Activated naive CD8-positive, alpha-beta T cell treated with anti-CD3 and anti-CD28 coated beads for 36 hours (primary cell): Measurements from ENCODE around the gene NCSTN. TPM values are rescaled to one million over a fixed set of nuclear protein-coding genes. Genes with fewer than 3 reads are reported as not detected.

Experiments
- DNase-seq: peaks from one replicate; pipeline ENCODE4 v3.0.0; 2021
- H3K27ac Mint-ChIP-seq: one replicate; pipeline ENCODE4 v1.8.0; 2022; ENCODE audit warnings: mild to moderate bottlenecking, moderate library complexity, mixed read lengths
- H3K27me3 Mint-ChIP-seq: one replicate; pipeline ENCODE4 v1.8.0; 2022; ENCODE audit warnings: mild to moderate bottlenecking, mixed read lengths
- H3K36me3 Mint-ChIP-seq: one replicate; pipeline ENCODE4 v1.8.0; 2021; ENCODE audit warnings: mild to moderate bottlenecking, mixed read lengths
- H3K4me1 Mint-ChIP-seq: one replicate; pipeline ENCODE4 v1.8.0; 2021; ENCODE audit warnings: mixed read lengths
- H3K4me3 Mint-ChIP-seq: one replicate; pipeline ENCODE4 v1.8.0; 2022; ENCODE audit warnings: mild to moderate bottlenecking, moderate library complexity, mixed read lengths
- H3K9me3 Mint-ChIP-seq: one replicate; pipeline ENCODE4 v1.8.0; 2022; ENCODE audit warnings: mixed read lengths
- total RNA-seq, 2 experiments: library from RNA; stranded (reverse); gene quantifications; one replicate each; pipeline ENCODE4 v1.2.3, GENCODE V29; 2021

The NCSTN gene
- total RNA-seq, 2 experiments from 2014 or later, result 49.5 to 53.5 TPM

DNA sequence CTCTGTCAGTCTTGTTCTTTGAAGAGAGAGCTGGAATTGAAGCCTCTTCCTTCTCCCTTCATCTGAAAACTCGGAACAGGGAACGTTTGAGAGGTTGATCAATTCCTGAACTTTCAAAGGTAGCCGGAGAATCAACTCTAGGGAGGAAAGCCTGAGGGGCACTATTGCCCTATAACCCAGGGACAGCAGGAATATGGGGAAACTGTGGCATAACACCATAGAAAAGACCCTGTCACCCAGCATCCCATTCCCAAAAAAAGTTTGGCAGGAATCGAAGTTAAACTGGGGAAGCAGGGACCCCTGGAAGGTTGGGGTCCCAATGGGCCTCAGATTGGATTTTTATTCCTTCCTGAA lies 18.6 kb downstream of the NCSTN start:
- H3K27ac Mint-ChIP-seq, result peak overlapping the region; percentile 80
- peaks cover 9% of the 10 kb centered on the region for H3K36me3 Mint-ChIP-seq
- no peaks in the 10 kb centered on the region for H3K4me1 Mint-ChIP-seq
- H3K4me3 Mint-ChIP-seq, result no peak overlapping the region
- H3K27me3 Mint-ChIP-seq, result no peaks in the 10 kb centered on the region
- no peak for DNase-seq
- H3K9me3 Mint-ChIP-seq, result no peaks in the 10 kb centered on the region

DNA sequence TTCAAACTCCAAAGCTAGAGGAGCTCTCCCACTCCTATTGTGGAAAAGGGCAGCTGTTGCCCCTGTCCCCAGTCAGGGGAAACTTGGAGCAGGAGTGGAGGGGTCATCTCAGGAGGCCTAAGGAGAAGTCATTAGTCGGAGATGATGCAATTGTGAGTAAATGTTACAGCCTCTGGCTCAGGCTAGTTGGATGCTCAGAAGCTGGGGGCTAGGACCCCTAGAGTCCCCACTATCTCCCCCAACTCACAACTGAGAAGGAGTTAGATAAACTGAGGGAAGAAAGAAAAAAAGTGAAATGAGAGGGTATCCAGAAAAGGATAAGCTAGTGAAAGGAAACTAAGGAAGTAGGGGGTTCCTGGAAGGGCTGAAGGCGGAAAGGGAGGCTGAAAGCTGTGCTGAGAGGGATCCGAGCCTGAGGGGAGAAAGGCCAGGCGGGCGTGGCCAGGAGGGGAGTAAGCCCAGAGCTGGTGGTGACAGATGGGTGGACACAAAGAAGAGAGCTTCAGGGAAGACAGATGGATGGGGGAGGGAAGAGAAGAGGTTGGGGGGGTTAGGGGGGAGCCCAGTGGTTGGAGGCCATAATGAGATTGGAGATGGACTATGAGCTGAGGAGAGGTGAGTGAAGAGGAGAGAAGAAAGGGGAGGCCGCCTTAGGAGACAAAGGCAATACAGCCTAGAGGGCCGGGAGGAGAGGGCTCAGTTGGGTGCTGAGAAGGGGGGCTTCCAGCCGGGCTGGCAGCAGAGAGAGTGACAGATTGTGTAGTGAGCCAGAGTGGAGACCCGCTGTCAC lies 19.2 kb downstream of the NCSTN start:
- Mint-ChIP-seq H3K4me3 (no peak overlapping the region), H3K9me3 (no peaks in the 10 kb centered on the region), H3K27ac (peak overlapping the region; percentile 80), H3K4me1 (no peaks in the 10 kb centered on the region), H3K27me3 (no peaks in the 10 kb centered on the region), H3K36me3 (peaks cover 9% of the 10 kb centered on the region)
- no peak for DNase-seq

DNA sequence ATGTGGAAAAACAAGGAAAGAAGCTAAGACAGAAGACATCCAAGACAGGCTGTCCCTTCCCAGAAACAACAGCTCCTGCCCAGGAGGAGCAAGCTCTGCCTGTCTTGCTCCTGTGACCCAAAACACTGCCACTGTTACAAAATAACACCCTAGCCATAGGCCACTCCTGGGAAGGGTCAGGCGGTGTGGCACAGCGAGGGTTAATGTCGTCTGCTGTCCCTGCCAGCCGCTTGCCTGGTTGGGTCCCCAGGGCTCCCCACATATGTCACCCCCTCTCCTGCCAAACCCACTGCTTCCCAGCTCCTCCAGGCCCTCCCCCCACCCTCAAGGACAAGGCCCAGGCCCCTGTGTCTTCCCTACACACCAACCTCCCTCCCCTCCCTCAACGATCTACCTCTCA lies 19.8 kb downstream of the NCSTN start:
- Mint-ChIP-seq H3K9me3 (no peaks in the 10 kb centered on the region), H3K27me3 (no peaks in the 10 kb centered on the region), H3K4me1 (no peaks in the 10 kb centered on the region), H3K4me3 (no peak overlapping the region), H3K27ac (no peak overlapping the region), H3K36me3 (peaks cover 7% of the 10 kb centered on the region)
- no peak for DNase-seq

DNA sequence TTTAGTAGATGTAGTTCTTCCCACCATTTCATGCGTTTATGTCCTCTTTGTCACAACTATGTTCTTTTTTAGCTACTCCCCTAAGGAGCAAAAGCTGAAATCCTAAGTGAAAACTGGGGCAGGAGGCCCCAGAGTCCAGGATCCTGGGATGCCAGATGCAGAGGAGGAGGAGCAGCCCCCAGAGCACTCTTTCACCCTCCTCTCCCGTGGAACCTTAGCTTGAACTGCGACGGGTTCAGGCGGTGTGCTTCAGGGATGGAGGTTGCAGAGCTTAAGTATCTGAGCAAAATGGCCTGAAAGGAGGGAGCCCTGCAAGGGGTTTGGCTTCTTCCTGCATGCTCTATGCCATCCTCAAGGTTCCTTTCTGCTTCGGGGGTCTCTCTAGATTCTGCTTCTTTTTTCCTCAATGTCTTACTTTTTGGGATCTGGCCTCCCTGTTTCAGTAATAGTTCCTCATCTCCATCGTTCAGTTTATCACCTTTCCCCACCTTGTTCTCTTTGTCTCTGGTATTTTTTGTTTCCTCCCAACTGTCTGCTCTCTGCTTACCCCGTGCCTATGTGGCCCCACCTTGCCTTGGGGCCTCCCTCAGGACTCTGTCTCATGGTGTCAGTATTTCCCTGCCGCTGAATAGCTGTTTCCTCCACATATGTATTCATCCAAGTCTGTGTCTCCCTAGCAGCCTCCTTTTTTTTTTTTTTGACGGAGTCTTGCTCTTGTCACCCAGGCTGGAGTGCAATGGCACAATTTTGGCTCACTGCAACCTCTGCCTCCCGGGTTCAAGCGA lies 21.0 kb downstream of the NCSTN start:
- Mint-ChIP-seq H3K4me3 (no peak overlapping the region), H3K27me3 (no peaks in the 10 kb centered on the region), H3K27ac (no peak overlapping the region), H3K36me3 (peaks cover 4% of the 10 kb centered on the region), H3K4me1 (no peaks in the 10 kb centered on the region), H3K9me3 (no peaks in the 10 kb centered on the region)
- no peak for DNase-seq

DNA sequence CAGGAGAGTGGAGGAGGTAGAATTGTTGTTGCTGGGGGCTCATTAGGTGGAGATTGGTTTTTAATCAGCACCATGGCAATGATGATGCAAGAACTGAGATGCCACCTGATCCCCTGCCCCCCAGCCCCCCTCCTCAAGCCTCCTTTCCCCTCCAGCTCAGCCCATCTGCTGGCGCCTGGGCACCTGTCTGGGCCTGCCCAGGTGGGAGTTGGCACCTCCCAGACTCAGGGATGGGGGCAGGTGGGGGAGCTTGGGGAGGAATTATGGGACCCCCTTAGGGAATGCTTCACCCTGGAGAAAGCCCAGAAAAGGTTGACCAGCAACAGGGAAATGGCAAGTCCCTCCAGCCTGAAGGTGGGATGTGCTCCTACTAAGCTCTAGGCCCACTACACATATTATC lies 22.1 kb downstream of the NCSTN start:
- no peak for DNase-seq
- no peaks in the 10 kb centered on the region for H3K27me3 Mint-ChIP-seq
- H3K9me3 Mint-ChIP-seq, result no peaks in the 10 kb centered on the region
- H3K4me1 Mint-ChIP-seq, result no peaks in the 10 kb centered on the region
- H3K27ac Mint-ChIP-seq, result no peak overlapping the region
- no peak overlapping the region for H3K4me3 Mint-ChIP-seq
- peaks cover 4% of the 10 kb centered on the region for H3K36me3 Mint-ChIP-seq

DNA sequence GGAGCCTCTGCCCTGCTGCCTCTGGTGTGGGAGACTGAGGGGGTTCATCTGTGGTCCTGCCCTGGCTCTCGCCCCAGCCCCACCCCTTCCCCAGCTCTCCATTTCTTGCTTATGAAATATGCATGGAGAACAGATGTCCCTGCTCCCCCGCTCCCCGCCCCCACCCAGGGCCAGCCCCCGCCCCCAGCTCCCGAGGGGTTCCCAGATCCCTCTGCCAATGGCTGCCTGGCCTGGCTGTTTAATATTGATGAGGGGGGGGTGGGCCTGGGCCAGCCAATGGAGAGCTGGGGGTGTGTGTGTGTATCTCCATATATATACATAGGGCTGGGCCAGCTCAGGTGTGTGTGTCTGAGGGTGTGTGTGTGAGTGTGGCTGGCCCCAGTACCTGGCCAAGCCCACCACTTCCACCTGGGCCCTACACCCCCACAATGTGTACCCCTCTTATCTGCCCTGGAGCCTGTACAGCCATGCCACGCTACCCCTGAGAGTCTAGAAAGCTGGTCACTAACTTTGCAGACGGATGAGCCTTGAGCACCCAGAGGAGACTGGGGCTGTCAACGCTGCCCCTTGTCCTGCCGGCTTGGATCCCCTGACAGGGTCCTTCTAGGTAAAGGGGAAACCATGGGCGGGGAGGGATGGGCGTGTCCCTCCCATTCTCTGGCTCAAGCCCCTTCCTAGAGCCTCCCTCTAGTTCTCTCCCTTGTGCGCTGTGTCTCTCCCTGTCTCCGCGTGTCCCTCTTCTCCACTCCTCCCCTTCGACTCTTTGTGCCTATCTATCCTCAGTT lies 23.7 kb downstream of the NCSTN start, which contains the start of gene NHLH1:
Gene NHLH1, plus strand, starts transcription at position 341 of the 785 bp plus-strand sequence. CDS start 3,661 bp downstream, outside the sequence.
- Mint-ChIP-seq H3K27ac (no peak within 1 kb of the TSS), H3K4me1 (no peaks in the 10 kb centered on the region), H3K36me3 (no peaks in the 10 kb centered on the region), H3K9me3 (no peaks in the 10 kb centered on the region), H3K4me3 (no peak within 1 kb of the TSS), H3K27me3 (no peaks in the 10 kb centered on the region)
- no peak for DNase-seq

DNA sequence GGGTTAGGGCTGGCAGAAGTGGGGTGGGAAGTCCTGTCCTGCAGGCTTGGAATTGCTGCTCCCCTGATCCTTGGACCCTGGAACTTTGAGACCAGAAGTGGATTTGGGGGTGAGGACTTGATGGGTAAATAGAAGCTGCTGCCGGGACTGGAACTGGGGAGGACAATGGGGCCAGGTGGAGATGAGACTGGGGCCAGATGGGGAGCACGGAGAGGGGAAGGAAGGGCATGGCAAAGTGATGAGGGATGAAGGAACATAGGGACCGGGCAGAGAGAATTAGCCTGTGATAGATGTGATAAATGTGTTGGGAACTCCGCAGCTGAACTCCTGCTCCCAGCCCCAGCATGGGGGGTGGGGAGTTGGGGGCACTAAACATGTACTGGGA lies 24.3 kb downstream of the NCSTN start:
- H3K27me3 Mint-ChIP-seq, result no peaks in the 10 kb centered on the region
- no peaks in the 10 kb centered on the region for H3K4me1 Mint-ChIP-seq
- no peaks in the 10 kb centered on the region for H3K36me3 Mint-ChIP-seq
- H3K9me3 Mint-ChIP-seq, result no peaks in the 10 kb centered on the region
- H3K27ac Mint-ChIP-seq, result no peak overlapping the region
- no peak overlapping the region for H3K4me3 Mint-ChIP-seq
- no peak for DNase-seq

DNA sequence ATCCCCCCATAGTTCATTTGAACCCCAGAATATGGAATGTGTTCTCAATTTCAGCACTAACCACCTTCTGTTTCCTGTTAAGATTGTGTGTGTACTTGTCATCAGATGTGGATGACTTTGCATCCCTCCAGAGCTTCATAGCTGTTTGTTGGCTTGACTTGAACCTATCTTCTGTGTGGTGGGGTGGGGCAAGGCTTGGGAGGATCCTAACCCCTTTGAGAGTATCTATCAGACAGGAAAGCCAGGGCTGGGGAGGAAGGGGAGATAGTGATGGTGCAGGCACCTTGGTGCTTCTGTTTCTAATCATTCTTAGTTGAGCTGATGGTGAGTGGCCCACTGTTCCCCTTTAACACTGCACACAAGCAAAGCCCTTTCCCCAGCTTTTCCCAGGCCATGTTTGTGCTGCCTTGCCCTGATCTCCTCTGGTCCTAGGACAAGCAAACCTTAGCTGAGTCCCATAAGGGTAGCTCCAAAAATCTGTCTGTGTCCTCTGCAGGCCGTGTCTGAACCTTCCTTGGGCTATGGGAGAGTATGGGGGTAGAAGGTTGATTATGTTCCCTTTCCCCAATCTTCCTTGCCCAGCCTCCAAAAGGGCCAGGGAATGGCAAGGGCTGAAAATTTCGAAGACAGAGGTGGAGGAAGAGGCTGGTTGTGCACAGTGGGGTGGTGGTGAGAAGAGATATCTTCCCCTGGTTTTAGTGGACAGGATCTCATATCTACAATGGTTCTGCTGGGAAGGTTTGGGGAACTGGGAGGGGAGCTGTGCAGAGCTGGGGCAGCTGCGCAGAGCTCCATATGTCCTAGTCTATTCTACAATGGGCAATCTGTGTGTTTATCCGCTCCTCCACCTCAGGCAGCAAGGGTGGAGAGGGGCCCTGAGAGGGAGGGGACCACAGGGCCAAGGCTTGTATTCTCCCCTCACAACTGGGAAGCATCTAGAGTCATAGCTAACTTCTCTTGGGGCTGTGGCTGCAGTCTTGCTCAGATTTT lies 25.0 kb downstream of the NCSTN start:
- H3K4me3 Mint-ChIP-seq, result no peak overlapping the region
- DNase-seq, result no peak
- no peaks in the 10 kb centered on the region for H3K27me3 Mint-ChIP-seq
- H3K27ac Mint-ChIP-seq, result no peak overlapping the region
- H3K9me3 Mint-ChIP-seq, result no peaks in the 10 kb centered on the region
- H3K4me1 Mint-ChIP-seq, result no peaks in the 10 kb centered on the region
- no peaks in the 10 kb centered on the region for H3K36me3 Mint-ChIP-seq

DNA sequence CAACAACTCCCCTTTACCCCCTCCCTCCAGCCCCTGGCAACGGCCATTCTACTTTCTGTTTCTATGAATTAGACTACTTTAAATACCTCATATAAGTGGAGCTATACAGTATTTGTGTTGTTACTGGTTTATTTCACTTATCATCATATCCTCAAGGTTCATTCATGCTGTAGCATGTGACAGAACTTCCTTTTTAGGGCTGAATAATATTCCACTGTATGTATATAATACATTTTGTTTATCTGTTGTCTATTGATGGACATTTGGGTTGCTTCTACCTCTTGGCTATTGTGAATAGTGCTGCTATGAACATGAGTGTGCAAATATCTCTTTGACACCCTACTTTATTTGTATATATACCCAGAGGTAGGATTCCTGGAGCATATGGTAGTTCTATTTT lies 25.9 kb downstream of the NCSTN start:
- DNase-seq, result no peak
- Mint-ChIP-seq H3K4me1 (no peaks in the 10 kb centered on the region), H3K27me3 (no peaks in the 10 kb centered on the region), H3K27ac (no peak overlapping the region), H3K4me3 (no peak overlapping the region), H3K9me3 (no peaks in the 10 kb centered on the region), H3K36me3 (no peaks in the 10 kb centered on the region)

DNA sequence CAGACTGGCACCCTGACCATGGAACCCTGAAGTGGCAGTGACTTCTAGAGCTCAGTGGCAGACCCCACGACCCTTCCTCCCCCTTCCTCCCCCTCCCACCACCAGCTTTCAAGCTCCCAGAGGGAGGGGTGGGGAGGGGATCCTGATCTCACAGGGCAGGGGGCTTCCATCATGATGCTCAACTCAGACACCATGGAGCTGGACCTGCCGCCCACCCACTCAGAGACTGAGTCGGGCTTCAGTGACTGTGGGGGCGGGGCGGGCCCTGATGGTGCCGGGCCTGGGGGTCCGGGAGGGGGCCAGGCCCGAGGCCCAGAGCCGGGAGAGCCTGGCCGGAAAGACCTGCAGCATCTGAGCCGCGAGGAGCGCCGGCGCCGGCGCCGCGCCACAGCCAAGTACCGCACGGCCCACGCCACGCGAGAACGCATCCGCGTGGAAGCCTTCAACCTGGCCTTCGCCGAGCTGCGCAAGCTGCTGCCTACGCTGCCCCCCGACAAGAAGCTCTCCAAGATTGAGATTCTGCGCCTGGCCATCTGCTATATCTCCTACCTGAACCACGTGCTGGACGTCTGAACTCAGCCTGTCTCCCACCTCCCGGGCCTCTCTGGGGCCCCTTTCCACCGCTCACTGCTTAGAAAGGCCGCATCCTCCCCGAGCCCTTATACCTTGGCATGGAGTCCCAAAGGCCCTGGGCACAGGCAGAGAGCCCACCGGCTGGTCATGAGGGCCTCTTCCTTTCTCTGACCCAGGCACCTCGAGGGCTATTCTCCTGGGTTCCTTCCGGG lies 27.6 kb downstream of the NCSTN start:
- no peaks in the 10 kb centered on the region for H3K9me3 Mint-ChIP-seq
- H3K27ac Mint-ChIP-seq, result no peak overlapping the region
- no peaks in the 10 kb centered on the region for H3K27me3 Mint-ChIP-seq
- H3K36me3 Mint-ChIP-seq, result no peaks in the 10 kb centered on the region
- peaks cover 2% of the 10 kb centered on the region for H3K4me1 Mint-ChIP-seq
- no peak for DNase-seq
- H3K4me3 Mint-ChIP-seq, result no peak overlapping the region

DNA sequence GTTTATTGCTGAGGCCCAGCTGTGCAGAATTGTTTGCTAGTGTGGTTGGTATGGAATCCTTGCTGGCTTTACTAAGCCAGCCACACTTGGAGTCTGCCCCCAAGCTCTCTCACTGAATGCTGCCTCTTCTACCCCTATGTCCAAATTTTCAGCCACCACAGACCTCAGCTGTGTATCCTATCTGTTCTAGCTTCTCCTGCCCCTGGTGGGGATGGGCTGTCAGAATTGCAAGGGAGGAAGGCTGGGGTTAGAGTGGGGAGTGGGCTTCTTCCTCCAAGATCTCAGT lies 28.1 kb downstream of the NCSTN start:
- Mint-ChIP-seq H3K9me3 (no peaks in the 10 kb centered on the region), H3K36me3 (no peaks in the 10 kb centered on the region), H3K4me3 (no peak overlapping the region), H3K27ac (no peak overlapping the region), H3K27me3 (no peaks in the 10 kb centered on the region), H3K4me1 (peaks cover 5% of the 10 kb centered on the region)
- DNase-seq, result no peak

DNA sequence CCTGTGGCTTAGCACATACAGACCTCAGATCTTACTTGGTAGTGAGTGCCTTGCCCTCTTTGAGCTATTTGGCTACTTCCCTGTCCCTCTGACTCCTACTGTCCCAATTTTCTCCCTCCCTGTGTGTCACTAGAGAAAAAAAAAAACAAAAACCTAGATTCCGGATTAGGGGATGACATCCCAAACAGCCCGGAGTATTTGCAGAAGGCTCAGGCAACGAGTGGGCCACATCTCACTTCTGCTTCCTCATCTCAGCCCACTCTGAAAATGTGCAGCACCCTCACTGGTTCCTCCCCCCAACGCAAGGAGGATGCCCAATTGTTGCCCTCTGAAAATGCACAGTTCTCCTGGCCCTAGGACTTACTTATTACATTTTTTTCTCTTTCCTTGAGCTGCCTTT lies 28.6 kb downstream of the NCSTN start:
- DNase-seq, result no peak
- Mint-ChIP-seq H3K36me3 (no peaks in the 10 kb centered on the region), H3K27ac (no peak overlapping the region), H3K27me3 (no peaks in the 10 kb centered on the region), H3K4me3 (no peak overlapping the region), H3K9me3 (no peaks in the 10 kb centered on the region), H3K4me1 (peaks cover 8% of the 10 kb centered on the region)

DNA sequence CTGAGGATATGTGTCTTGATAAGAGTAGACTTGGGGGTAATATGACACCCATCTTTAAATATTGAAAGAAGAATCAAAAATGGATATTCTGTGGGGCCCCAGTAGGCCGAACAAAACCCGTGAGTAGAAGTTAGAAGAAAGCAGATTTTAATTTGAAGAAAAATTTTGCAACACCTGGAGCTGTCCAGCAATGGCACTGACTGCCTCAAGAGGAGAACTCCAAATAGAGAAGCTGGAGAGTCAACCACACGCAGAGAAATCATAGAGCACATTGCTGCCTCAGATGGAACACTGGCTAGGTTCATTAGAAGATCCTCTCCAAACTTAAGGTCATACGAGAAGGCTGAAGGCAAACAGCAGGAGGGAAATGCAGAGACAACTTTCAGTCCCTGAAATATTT lies 30.5 kb downstream of the NCSTN start:
- H3K9me3 Mint-ChIP-seq, result no peaks in the 10 kb centered on the region
- no peak overlapping the region for H3K4me3 Mint-ChIP-seq
- peaks cover 8% of the 10 kb centered on the region for H3K4me1 Mint-ChIP-seq
- H3K27me3 Mint-ChIP-seq, result no peaks in the 10 kb centered on the region
- H3K36me3 Mint-ChIP-seq, result no peaks in the 10 kb centered on the region
- no peak for DNase-seq
- H3K27ac Mint-ChIP-seq, result no peak overlapping the region
